DMS153 treated with DMSO at 0.1 percent for 48 hours (cell line): Measurements from ENCODE around the gene TMEM89.
A peak's percentile ranks its signal among the peaks of the same experiment; 100 is the strongest.

Source experiments
- DNase-seq: peaks from one replicate; lab custom pipeline; 2025; ENCODE audit not compliant: unreplicated experiment; lab: John Stamatoyannopoulos, UW

Gene TMEM89

GRCh38 chr3:48617559-48617958 lies 4.0 kb downstream of the TMEM89 start:
- DNase-seq, result no peak

- no peak for DNase-seq
Measured at GRCh38 chr3:48614044-48614443, 7.5 kb downstream of the TMEM89 start.

GRCh38 chr3:48612309-48612708 lies 9.3 kb downstream of the TMEM89 start:
- DNase-seq, result no peak

GRCh38 chr3:48609088-48610005 lies 12.2 kb downstream of the TMEM89 start, which contains the start of gene UQCRC1:
Gene UQCRC1, minus strand, starts transcription at chr3:48609646. Its CDS starts 26 bp downstream, at chr3:48609620.
- DNase-seq, result peak; percentile 50

- DNase-seq, result no peak
Measured at GRCh38 chr3:48607519-48607918, 14.1 kb downstream of the TMEM89 start.

DNA sequence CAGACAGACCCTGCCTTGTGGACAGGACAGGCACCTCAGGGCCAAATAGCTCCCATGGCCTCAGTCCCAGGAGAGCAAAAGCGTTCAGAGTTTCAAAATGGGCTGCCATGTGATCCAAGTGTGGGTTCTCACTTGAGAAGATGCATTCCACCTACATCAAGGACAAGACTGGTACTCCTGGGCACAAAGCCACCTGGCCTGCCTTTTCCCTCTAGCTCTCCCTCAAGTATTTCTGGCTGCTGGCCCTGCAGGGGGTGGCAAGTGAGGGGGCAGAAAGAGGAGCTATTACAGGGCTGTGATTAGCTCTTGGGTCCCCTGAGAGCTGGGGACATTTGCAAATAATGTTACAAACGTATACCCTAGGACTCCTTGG lies 20.0 kb downstream of the TMEM89 start:
- no peak for DNase-seq

DNA sequence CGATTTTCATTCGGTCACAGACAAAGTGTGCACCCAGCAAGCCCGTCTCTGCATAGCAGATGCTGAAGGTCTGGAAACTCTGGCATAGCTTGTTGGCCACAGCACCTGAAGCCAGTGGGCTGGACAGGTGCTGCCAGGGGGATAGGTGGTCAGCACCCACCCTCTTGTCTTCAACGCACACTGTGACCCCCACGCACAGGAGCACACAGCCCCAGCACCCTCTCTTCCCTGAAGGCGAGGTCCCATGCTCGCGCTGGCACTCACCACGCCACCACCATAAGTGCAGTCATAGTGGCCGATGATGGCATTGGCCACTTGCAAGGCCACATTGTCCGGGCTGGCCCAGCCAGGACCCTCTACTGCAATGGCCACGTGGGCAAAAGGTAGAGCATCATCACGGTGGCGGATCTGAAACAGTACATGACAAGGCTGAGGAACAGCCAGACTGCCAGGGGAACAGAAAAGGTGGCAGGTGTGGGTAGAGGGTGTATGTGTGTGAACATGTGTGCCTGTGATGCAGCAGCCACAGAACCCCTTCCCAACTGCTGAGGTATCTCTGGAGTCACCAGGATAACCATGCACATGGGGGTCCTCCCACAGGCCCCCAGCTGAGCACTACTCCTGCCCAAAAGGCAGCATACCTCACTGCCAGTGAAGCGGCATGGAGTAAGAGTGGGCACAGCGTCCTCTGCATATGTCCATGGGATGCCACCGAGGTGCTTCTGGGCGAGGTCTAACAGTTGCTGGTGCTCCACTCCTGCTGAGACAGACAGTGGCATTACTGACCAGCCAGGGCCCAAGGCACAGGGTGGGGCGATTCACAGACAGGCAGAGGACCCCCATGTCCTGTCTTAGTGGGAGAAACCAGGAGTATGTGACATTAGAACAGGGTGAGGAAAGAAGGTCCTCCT lies 20.6 kb downstream of the TMEM89 start:
- no peak for DNase-seq

DNA sequence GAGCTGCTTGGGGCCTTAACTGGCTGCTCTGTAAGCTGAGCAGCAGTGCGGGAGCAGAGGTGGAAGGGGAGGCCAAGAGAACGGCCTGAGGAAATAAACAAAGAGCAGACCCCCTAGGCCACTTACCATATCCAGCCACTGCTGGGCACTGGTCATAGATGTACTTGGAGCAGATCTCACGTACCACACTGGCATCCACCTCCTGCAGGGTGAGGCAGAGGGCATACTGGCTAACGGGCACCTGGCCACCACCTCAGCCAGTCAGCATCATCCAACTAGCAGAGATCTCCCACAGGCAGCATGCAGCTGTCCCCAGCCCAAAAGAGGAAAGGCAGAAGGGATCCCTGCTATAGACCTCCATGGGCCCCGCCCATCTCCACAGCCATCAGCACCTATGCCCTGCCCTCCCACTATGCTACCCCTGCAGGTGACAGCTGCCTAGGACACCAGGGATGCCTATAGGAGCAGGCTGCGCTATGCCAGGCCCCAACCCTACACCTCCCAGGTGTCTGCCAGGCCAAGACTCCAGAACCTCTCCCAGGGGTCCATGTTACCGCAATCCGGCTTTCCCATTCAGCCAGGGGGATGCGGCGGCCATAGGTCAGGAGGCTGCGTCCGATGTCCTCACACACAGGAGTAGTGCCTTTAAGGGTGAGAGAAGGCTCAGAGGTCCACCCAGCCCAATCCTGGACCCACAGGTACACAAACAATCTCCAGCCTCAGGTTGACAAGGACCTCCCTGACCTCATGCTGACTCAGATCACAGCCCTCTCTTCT lies 21.9 kb downstream of the TMEM89 start:
- no peak for DNase-seq

- DNase-seq, result no peak
Measured at GRCh38 chr3:48599077-48599501, 22.5 kb downstream of the TMEM89 start.

DNA sequence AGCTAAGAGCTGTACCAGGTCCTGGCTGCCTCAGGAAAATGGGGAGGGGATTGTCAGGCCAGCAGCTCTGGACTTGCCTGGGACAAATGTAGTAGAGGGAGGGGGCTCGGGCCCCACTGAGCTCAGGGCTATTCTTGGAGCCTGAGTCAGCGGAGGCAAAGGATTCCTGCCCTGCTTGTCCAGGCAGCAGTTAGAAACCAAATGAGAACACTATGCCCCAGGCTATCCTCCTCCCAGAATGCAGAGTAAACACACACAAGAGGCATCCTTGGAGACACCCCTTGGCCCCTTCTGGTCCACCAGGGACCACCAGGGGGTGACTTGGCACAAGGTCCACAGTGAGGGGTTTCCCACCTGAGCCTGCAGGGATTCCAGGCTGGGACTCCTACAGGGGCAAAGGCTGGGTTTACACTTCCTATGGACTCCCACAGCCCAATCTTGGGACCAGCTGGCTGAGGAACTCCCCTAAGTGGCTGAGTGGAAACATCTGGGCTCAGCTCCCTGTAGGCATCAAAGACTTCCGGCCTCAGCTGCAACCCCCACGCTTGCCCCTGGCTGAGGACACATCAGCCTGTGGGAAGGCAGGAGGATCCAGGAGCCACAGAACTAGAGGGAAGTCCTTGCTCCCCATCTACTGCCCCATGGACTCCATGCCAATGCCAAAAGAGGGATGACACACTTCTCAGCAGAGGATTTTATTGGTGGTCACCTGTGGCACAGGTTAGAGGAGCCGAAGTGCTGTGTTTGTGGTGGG lies 23.1 kb downstream of the TMEM89 start:
- no peak for DNase-seq

DNA sequence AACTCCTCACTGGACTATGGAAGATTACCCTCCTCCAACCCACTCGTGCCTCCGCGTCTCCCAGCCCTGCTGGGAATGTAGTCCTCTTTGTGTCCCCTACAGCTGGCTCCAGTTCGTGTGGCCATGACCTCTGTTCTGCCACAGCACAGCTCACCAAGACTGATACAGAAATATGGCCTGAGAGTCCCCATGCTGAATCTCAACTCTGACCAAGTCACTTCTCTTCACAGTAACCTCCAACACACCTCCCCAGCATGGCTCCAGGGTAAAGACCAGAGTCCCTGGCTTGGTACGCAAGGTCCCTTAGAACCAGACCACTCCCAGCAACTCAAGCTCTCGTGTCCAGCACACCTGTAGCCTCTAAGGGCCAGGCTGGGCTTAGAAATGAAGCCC lies 24.2 kb downstream of the TMEM89 start:
- no peak for DNase-seq

DNA sequence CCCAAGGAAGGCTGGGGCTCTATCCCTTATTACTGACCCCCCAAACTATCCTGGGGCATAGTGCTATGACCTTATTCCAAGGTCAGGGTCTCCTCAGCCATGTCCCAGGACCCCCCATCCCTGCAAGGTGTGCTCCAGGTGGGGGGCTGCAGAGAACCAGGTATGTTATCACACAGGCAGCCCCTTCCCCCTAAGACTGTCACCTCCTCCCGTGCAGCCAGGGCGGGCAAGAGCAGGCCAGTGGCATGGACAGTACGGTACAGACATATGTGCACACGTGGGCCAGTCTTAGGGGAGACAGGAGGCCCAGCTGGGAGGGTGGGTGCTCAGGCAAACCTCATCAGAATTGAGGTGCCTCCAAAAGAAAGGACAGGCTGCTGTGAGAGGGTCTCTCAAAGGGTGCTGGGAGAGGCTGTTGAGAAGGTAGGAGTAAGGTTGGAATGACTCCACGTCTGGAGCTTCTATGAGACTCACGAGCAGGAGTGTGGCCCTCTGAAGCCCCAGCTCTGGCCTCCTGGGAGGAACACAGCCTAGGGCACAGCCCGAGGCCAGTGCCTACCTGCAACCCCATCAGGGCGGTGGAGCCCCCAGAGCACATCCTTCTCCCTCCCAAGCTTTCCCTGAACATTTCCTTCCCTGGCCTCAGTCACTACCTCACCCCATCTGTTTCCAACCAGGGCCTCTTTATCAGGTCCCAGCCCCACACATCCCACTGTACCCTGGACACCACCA lies 24.7 kb downstream of the TMEM89 start:
- no peak for DNase-seq

GRCh38 chr3:48596157-48596556 lies 25.4 kb downstream of the TMEM89 start:
- no peak for DNase-seq

- no peak for DNase-seq
Measured at GRCh38 chr3:48595526-48596121, 25.9 kb downstream of the TMEM89 start.

- DNase-seq, result no peak
Measured at GRCh38 chr3:48595075-48595525, 26.5 kb downstream of the TMEM89 start, which contains the start of gene COL7A1. Gene COL7A1, minus strand, starts transcription at chr3:48595329. Its CDS starts 170 bp downstream, at chr3:48595159.

DNA sequence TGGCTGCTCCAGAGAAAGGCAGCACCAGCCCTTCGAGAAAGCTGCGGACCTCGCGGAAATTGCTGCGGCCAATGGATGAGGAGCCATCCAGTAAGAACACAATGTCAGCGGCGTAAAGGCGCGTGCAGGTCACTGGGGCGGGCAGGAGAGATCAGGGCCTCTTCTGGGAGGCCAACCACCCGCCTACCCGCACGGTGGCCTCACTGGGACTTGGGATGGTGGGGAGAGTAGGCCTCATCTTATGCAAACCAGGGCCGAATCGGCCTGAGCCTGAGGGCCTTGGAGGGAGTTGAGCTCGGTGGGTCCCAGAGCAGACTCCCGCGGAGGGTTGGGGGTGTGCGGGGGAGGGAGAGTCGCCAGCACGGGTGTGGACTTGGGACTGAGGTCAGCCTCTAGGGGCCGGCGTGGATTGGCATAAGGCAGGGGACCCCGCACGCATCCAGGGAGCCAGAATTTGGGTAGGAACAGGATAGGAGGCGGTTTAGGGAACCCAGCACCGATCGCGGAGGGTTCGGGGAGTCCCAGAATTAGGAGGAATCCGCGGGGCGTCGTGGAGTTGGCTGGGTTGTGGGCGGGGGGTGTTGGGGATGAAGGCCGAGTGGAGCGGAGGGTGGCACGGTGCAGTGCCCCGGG lies 27.0 kb downstream of the TMEM89 start:
- DNase-seq, result no peak

DNA sequence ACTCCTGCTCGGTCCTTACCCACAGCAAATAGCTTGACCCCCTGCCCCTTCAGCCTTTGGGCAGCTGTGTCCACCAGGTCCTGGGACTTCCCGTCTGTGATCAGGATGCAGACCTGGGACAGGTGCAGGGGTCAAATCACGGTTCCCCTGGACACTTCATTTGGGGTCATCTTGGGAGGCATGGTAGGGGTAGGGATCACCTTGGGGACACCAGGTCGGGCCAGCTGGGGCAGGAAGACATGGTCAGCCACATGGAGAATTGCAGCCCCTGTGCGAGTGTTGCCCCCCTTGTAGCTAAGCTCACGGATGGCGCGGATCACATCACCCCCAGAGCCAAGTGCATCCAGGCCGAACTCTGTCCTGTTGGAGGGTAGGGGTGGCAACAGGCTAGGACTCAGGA lies 28.2 kb downstream of the TMEM89 start:
- no peak for DNase-seq

GRCh38 chr3:48592519-48593087 lies 29.0 kb downstream of the TMEM89 start:
- no peak for DNase-seq
